ENCODE data around the gene KRTAP2-1. TPM values are rescaled to one million over a fixed set of nuclear protein-coding genes. Genes with fewer than 3 reads are reported as not detected.
"Not testable (repeated sequence)": the region's sequence is repeated elsewhere in the genome, so short reads cannot be mapped to it uniquely, and the experiment has no call there.

Gene KRTAP2-1
- total RNA-seq, 1 donor from 2014 or later, result not detected

- DNase-seq (ENCODE audit: low spot score in 2 of 2), result no peak
- H3K36me3 ChIP-seq, result no peaks in the 10 kb centered on the region
- peaks cover 9 to 10% of the 10 kb centered on the region in 2 donors for H3K4me1 ChIP-seq
- H3K9me3 ChIP-seq, result peaks cover 0 to 3% of the 10 kb centered on the region in 2 donors
- no peak overlapping the region for H3K4me3 ChIP-seq
- no peaks in the 10 kb centered on the region for H3K27me3 ChIP-seq
- H3K27ac ChIP-seq, result no peak overlapping the region
- TF ChIP-seq CTCF (IDR thresholded peaks at IDR 0.05), result no peak
- intact Hi-C loops (cut with DNase I), result no loop called here
Measured at GRCh38 chr17:41057547-41057946, 10.4 kb upstream of the KRTAP2-1 start.

- H3K9me3 ChIP-seq, result not testable (repeated sequence)
Measured at GRCh38 chr17:41055130-41055529, 8.0 kb upstream of the KRTAP2-1 start, which contains the start of gene KRTAP2-2. KRTAP2-2 (minus strand) TSS chr17:41055230; CDS start chr17:41055211, 19 bp downstream.

GRCh38 chr17:41054556-41054955 is 7.4 kb upstream of the KRTAP2-1 start:
- intact Hi-C loops (cut with DNase I); H3K27me3 ChIP-seq; H3K4me1 ChIP-seq; DNase-seq (ENCODE audit: low spot score in 2 of 2); H3K36me3 ChIP-seq; H3K9me3 ChIP-seq; H3K27ac ChIP-seq; H3K4me3 ChIP-seq: not testable (repeated sequence)

More at GRCh38 chr17:41055130-41055529, 8.0 kb upstream of the KRTAP2-1 start, which contains the start of gene KRTAP2-2:
- H3K4me1 ChIP-seq; H3K27ac ChIP-seq; H3K4me3 ChIP-seq; intact Hi-C loops (cut with DNase I); H3K27me3 ChIP-seq; H3K36me3 ChIP-seq; DNase-seq (ENCODE audit: low spot score in 2 of 2): not testable (repeated sequence)

GRCh38 chr17:41054025-41054424 is 6.9 kb upstream of the KRTAP2-1 start:
- no peak for TF ChIP-seq CTCF (IDR thresholded peaks at IDR 0.05)
- Histone ChIP-seq H3K27me3 (no peaks in the 10 kb centered on the region), H3K4me1 (no peaks in the 10 kb centered on the region), H3K4me3 (no peak overlapping the region), H3K9me3 (peaks cover 0 to 3% of the 10 kb centered on the region in 2 donors), H3K36me3 (no peaks in the 10 kb centered on the region), H3K27ac (no peak overlapping the region)
- no peak for DNase-seq (ENCODE audit: low spot score in 2 of 2)
- intact Hi-C loops (cut with DNase I), result no loop called here

GRCh38 chr17:41052566-41052965 is 5.5 kb upstream of the KRTAP2-1 start:
- Histone ChIP-seq H3K27ac (no peak overlapping the region), H3K4me1 (no peaks in the 10 kb centered on the region), H3K4me3 (no peak overlapping the region), H3K9me3 (peaks cover 0 to 3% of the 10 kb centered on the region in 2 donors), H3K27me3 (no peaks in the 10 kb centered on the region), H3K36me3 (no peaks in the 10 kb centered on the region)
- TF ChIP-seq CTCF (IDR thresholded peaks at IDR 0.05), result no peak
- DNase-seq (ENCODE audit: low spot score in 2 of 2), result no peak
- intact Hi-C loops (cut with DNase I), result no loop called here

- DNase-seq (ENCODE audit: low spot score in 2 of 2), result no peak
- no peak overlapping the region for H3K27ac ChIP-seq
- no peaks in the 10 kb centered on the region for H3K27me3 ChIP-seq
- H3K4me3 ChIP-seq, result no peak overlapping the region
- H3K4me1 ChIP-seq, result no peaks in the 10 kb centered on the region
- no peaks in the 10 kb centered on the region for H3K36me3 ChIP-seq
- TF ChIP-seq CTCF (IDR thresholded peaks at IDR 0.05), result no peak
- intact Hi-C loops (cut with DNase I), result no loop called here
- peaks cover 0 to 3% of the 10 kb centered on the region in 2 donors for H3K9me3 ChIP-seq
Measured at GRCh38 chr17:41049110-41049509, 2.0 kb upstream of the KRTAP2-1 start.

GRCh38 chr17:41048441-41048840 is 1.3 kb upstream of the KRTAP2-1 start:
- H3K4me1 ChIP-seq, result no peaks in the 10 kb centered on the region

More at GRCh38 chr17:41048441-41048840, 1.3 kb upstream of the KRTAP2-1 start:
- Histone ChIP-seq H3K9me3 (peaks cover 0 to 3% of the 10 kb centered on the region in 2 donors), H3K27ac (no peak overlapping the region), H3K27me3 (no peaks in the 10 kb centered on the region), H3K4me3 (no peak overlapping the region), H3K36me3 (no peaks in the 10 kb centered on the region)
- no peak for DNase-seq (ENCODE audit: low spot score in 2 of 2)
- no peak for TF ChIP-seq CTCF (IDR thresholded peaks at IDR 0.05)
- intact Hi-C loops (cut with DNase I), result no loop called here
